ENCODE data around the gene SMIM36. TPM values are rescaled to one million over a fixed set of nuclear protein-coding genes. Genes with fewer than 3 reads are reported as not detected.
"Not testable (repeated sequence)": the region's sequence is repeated elsewhere in the genome, so short reads cannot be mapped to it uniquely, and the experiment has no call there.

Gene SMIM36
- total RNA-seq, 1 donor from 2014 or later, result not detected

DNA sequence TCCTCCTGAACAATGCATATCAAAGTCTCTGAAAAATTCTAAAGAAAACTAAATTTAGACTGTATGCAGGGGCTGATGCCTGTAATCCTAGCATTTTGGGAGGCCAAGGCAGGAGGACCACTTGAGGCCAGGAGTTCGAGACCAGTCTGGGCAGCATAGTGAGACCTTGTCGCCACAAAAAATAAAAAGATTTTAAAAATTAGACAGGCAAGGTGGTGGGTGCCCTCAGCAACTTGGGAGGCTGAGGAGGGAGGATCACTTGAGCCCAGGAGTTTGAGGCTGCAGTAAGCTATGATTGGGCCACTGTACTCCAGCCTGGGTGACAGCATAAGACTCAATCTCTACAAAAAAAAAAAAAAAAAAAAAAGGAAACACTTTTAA lies 59.5 kb downstream of the SMIM36 start:
- no peak overlapping the region for H3K4me3 Mint-ChIP-seq
- no peak overlapping the region for H3K27ac Mint-ChIP-seq
- peaks cover 12% of the 10 kb centered on the region for H3K27me3 Mint-ChIP-seq
- DNase-seq, result no peak
- ChIA-PET POLR2A (no interaction called here), CTCF (interaction anchor here (0.9 kb wide), 1 partner anchor 70 kb away, joined by 3 read pairs; no protein-coding TSS in a partner anchor)
- ATAC-seq (ENCODE audit: low read depth), result no peak
- H3K4me1 Mint-ChIP-seq, result peaks cover 2% of the 10 kb centered on the region
- TF ChIP-seq, protein P1, sequence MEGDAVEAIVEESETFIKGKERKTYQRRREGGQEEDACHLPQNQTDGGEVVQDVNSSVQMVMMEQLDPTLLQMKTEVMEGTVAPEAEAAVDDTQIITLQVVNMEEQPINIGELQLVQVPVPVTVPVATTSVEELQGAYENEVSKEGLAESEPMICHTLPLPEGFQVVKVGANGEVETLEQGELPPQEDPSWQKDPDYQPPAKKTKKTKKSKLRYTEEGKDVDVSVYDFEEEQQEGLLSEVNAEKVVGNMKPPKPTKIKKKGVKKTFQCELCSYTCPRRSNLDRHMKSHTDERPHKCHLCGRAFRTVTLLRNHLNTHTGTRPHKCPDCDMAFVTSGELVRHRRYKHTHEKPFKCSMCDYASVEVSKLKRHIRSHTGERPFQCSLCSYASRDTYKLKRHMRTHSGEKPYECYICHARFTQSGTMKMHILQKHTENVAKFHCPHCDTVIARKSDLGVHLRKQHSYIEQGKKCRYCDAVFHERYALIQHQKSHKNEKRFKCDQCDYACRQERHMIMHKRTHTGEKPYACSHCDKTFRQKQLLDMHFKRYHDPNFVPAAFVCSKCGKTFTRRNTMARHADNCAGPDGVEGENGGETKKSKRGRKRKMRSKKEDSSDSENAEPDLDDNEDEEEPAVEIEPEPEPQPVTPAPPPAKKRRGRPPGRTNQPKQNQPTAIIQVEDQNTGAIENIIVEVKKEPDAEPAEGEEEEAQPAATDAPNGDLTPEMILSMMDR (IDR thresholded peaks at IDR 0.05), result no peak
- intact Hi-C loops (cut with micrococcal nuclease), result no loop called here
- H3K9me3 Mint-ChIP-seq, result no peaks in the 10 kb centered on the region
- H3K36me3 Mint-ChIP-seq (ENCODE audit: low read depth), result no peaks in the 10 kb centered on the region

GRCh38 chr17:55451203-55451641 lies 60.0 kb downstream of the SMIM36 start:
- Mint-ChIP-seq H3K9me3 (no peaks in the 10 kb centered on the region), H3K4me1 (peaks cover 4% of the 10 kb centered on the region), H3K36me3 (ENCODE audit: low read depth) (no peaks in the 10 kb centered on the region), H3K4me3 (no peak overlapping the region), H3K27ac (no peak overlapping the region), H3K27me3 (peaks cover 10% of the 10 kb centered on the region)
- intact Hi-C loops (cut with micrococcal nuclease), result no loop called here
- ATAC-seq (ENCODE audit: low read depth) (no peak), DNase-seq (no peak)
- POLR2A ChIA-PET, result no interaction called here
- CTCF ChIA-PET, result no interaction called here
- TF ChIP-seq, protein P1 (IDR thresholded peaks at IDR 0.05), result no peak

DNA sequence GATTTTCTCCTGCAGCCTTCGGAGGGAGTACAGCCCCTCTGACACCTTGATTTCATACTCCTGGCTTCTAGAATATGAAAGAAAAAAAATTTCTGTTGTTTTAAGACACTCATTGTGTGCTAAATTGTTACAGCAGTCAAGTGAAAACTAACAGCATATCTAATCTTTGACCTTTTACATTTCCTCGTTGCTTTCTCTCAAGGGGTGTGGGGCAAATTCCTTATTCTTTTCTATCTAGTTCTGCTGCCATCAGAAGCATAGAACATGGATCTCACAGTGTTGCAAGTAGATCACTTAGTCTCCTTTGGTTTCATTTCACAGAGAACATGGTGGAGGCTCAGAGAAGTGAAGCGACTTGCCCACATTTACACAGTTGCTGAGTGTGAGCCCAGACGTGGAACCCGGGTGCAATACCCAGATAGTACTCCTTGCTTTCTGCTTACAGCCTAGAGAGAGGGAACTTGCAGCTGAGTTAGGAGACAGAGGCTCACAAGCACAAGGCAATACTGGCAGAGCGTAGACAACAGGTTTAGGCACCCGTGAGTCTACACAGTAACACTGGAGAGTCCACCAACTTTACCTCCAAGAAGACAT lies 60.9 kb downstream of the SMIM36 start:
- POLR2A ChIA-PET, result no interaction called here
- Mint-ChIP-seq H3K4me1 (peaks cover 12% of the 10 kb centered on the region), H3K27me3 (peaks cover 8% of the 10 kb centered on the region), H3K27ac (no peak overlapping the region), H3K4me3 (no peak overlapping the region), H3K36me3 (ENCODE audit: low read depth) (no peaks in the 10 kb centered on the region), H3K9me3 (no peaks in the 10 kb centered on the region)
- CTCF ChIA-PET, result no interaction called here
- DNase-seq (no peak), ATAC-seq (ENCODE audit: low read depth) (no peak)
- intact Hi-C loops (cut with micrococcal nuclease), result no loop called here
- TF ChIP-seq, protein P1 (IDR thresholded peaks at IDR 0.05), result no peak

- peaks cover 27% of the 10 kb centered on the region for H3K4me1 Mint-ChIP-seq
- TF ChIP-seq, protein P1 (IDR thresholded peaks at IDR 0.05), result no peak
- ChIA-PET CTCF (interaction anchor here (1.1 kb wide), 1 partner anchor 154 kb away, joined by 3 read pairs; no protein-coding TSS in a partner anchor), POLR2A (interaction anchor here (0.6 kb wide), 1 partner anchor 26 kb away, joined by 3 read pairs; no protein-coding TSS in a partner anchor)
- ATAC-seq (ENCODE audit: low read depth), result no peak
- no peaks in the 10 kb centered on the region for H3K36me3 Mint-ChIP-seq (ENCODE audit: low read depth)
- H3K4me3 Mint-ChIP-seq, result no peak overlapping the region
- intact Hi-C loops (cut with micrococcal nuclease), result no loop called here
- no peak for DNase-seq
- H3K27me3 Mint-ChIP-seq, result peaks cover 4% of the 10 kb centered on the region
- no peak overlapping the region for H3K27ac Mint-ChIP-seq
- no peaks in the 10 kb centered on the region for H3K9me3 Mint-ChIP-seq
These were observed 62.6 kb downstream of the SMIM36 start for GRCh38 chr17:55448681-55449080.

- CTCF ChIA-PET, result interaction anchor here (0.8 to 1.0 kb wide), 2 partner anchors 11 to 67 kb away, joined by 3 read pairs; no protein-coding TSS in a partner anchor
- no peaks in the 10 kb centered on the region for H3K9me3 Mint-ChIP-seq
- POLR2A ChIA-PET, result interaction anchor here (1.2 to 2.8 kb wide), 3 partner anchors 10 to 26 kb away, joined by 3 to 14 read pairs (median 14); partner anchors contain the start of gene MMD
- intact Hi-C loops (cut with micrococcal nuclease), result loop anchor here (1.0 kb wide), 1 partner anchor 13 kb away; no protein-coding TSS in a partner anchor
- H3K27ac Mint-ChIP-seq, result no peak overlapping the region
- no peak for ATAC-seq (ENCODE audit: low read depth)
- H3K27me3 Mint-ChIP-seq, result peaks cover 4% of the 10 kb centered on the region
- H3K36me3 Mint-ChIP-seq (ENCODE audit: low read depth), result no peaks in the 10 kb centered on the region
- DNase-seq, result no peak
- TF ChIP-seq, protein P1 (IDR thresholded peaks at IDR 0.05), result no peak
- H3K4me3 Mint-ChIP-seq, result no peak overlapping the region
- peaks cover 28% of the 10 kb centered on the region for H3K4me1 Mint-ChIP-seq
These were observed 64.6 kb downstream of the SMIM36 start for GRCh38 chr17:55446581-55447205.

- H3K4me3 Mint-ChIP-seq; H3K27me3 Mint-ChIP-seq; DNase-seq; H3K9me3 Mint-ChIP-seq; ATAC-seq (ENCODE audit: low read depth); H3K36me3 Mint-ChIP-seq (ENCODE audit: low read depth): not testable (repeated sequence)
- intact Hi-C loops (cut with micrococcal nuclease), result loop anchor here (1.0 kb wide), 1 partner anchor 13 kb away; no protein-coding TSS in a partner anchor
- Mint-ChIP-seq H3K27ac (peak overlapping the region; percentile 92), H3K4me1 (peaks cover 29% of the 10 kb centered on the region)
- ChIA-PET CTCF (interaction anchor here (1.0 kb wide), 1 partner anchor 12 kb away, joined by 3 read pairs; no protein-coding TSS in a partner anchor), POLR2A (interaction anchor here (0.6 to 2.8 kb wide), 5 partner anchors 9 to 238 kb away, joined by 3 to 14 read pairs (median 4); partner anchors contain the start of gene MMD)
These were observed 65.2 kb downstream of the SMIM36 start for GRCh38 chr17:55446004-55446403.

All from activated B cell treated with CpG ODN at 0.5 μM for 24 hours (primary cell).